Psoas muscle (tissue), 8 donors: Measurements from ENCODE around the gene GMFB. TPM values are rescaled to one million over a fixed set of nuclear protein-coding genes. Genes with fewer than 3 reads are reported as not detected.
A peak's percentile ranks its signal among the peaks of the same experiment; 100 is the strongest.

Experiments used
- ATAC-seq, 4 donors: fragments of 200-7000 bp; cut with Tn5 transposase; one replicate each; pipeline ENCODE4 v1.9.1; 2020; ENCODE audit warnings: moderate library complexity in 3 of 4, mild to moderate bottlenecking in 2 of 4
- DNase-seq, 2 donors: peaks; one replicate each; pipeline ENCODE4 v3.0.0-alpha.2; 2020
- H3K27ac ChIP-seq: fragments of 200-600 bp; one replicate; pipeline ENCODE4 v1.8.0; 2022
- H3K27me3 ChIP-seq, 3 donors: fragments of 200-600 bp in 1 of 3; one replicate each; pipeline versions ENCODE4 v1.6.1 to v1.8.0; 2013 to 2022; ENCODE audit warnings: low read length in 2 of 3, mild to moderate bottlenecking in 2 of 3, moderate library complexity in 1 of 3; ENCODE audit not compliant: insufficient read depth in 3 of 3
- H3K36me3 ChIP-seq, 2 donors: fragments of 200-600 bp in 1 of 2; one replicate each; pipeline versions ENCODE4 v1.6.1 to v1.8.0; 2013 to 2022; ENCODE audit warnings: low read depth in 1 of 2, mild to moderate bottlenecking in 1 of 2, moderate library complexity in 1 of 2; ENCODE audit not compliant: insufficient read depth in 1 of 2
- H3K4me1 ChIP-seq: fragments of 200-600 bp; one replicate; pipeline ENCODE4 v1.8.0; 2022
- H3K4me3 ChIP-seq: fragments of 200-600 bp; one replicate; pipeline ENCODE4 v1.8.0; 2022; ENCODE audit warnings: mild to moderate bottlenecking
- H3K9me3 ChIP-seq: fragments of 200-600 bp; one replicate; pipeline ENCODE4 v1.8.0; 2022
- WGBS, 3 donors: extraction: QIAGEN DNeasy Blood & Tissue Kit; methylation state at CpG; one replicate each; pipeline versions ENCODE4 v1.1.6 to v1.1.7; 2013; 5-methylcytosine and 5-hydroxymethylcytosine counted together
- intact Hi-C, 2 donors: fragments of 100-400 bp; cut with DNase I; formaldehyde crosslinking; loops; one replicate each; pipeline versions ENCODE4 v1.11.0 to v1.14.2; 2022
- polyA plus RNA-seq, 3 donors: library from polyadenylated mRNA; stranded (reverse); fragments of 200-250 nt; gene quantifications; one replicate each; pipeline ENCODE4 v1.2.3, GENCODE V29; 2013
- total RNA-seq, 4 donors: library from RNA; stranded (reverse); fragmentation: NEBNext Ultra II Directional in 2 of 4; extraction: Animal tissue kit (Norgen Biotek cat#: 25700) in 2 of 4; gene quantifications; one replicate each; pipeline versions ENCODE4 v1.2.1 to v1.2.4, GENCODE V29; 2021 to 2023
- TF ChIP-seq, protein P1 (sequence below): fragments of 200-600 bp; IDR thresholded peaks from one replicate; pipeline ENCODE4 v1.8.0; 2022; ENCODE audit warnings: antibody characterized with exemption
- donor health status: healthy with polysubstance abuse.
- donor health status: DM: no; HTN: no; CAD: no; lungs with moderate emphysema.
- donor health status: Bipolar disorder and iron deficiency.
- donor health status: healthy.
- donor health status: DM: yes; HTN: yes; CAD: no.
- donor health status: DM: no; HTN: no; CAD: no.
- donor health status: DM: no; HTN: no; CAD: no.
- donor health status: DM: yes; HTN: yes; CAD: no.

Gene GMFB
- total and polyA plus RNA-seq, 7 donors, result 5.0 to 22.9 (median 14.5) TPM

DNA sequence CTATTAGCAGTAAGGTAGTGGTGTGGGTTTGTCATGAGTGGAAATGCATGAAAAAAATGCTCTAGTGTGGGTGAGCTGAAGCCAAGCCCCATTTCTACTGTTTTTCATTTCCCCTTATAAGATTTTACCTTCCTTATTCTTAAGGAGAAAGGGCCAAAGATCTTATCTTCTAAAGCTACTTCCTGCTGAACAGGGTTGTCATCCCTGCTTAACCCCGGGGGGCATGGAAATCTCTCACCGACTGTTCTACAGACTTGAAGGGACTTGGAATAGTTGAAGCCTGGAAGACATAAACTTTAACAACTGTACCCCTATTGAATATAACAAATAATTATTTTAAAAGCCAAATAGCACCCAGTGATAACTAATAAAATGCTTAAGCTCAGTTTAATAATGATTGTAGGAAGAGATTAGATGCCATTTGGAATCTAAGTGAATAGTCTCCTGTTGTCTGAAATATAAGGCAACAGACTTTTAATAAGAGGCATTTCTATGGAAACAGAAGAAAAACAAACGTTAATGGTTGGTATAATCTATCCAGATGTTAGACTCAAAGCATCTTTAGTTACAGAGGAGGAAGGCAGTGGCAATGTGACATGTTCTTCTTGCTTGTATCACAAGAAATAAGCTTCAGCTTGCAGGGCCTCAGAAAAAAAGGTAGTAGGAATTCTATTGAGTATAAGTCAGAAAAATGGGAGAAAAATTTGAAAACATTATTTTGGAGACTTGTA, 1.8 kb upstream of the GMFB start:
- intact Hi-C loops, result no loop called here
- no peaks in the 10 kb centered on the region for H3K9me3 ChIP-seq
- peaks cover 0 to 1% (median 0%) of the 10 kb centered on the region in 3 donors for H3K27me3 ChIP-seq
- peaks cover 15% of the 10 kb centered on the region for H3K4me1 ChIP-seq
- H3K27ac ChIP-seq, result no peak overlapping the region
- DNase-seq (no peak), ATAC-seq (no peak)
- WGBS, 3 donors, result 38 to 48% (median 39%) methylated on average over 3 of the region's 3 CpGs
- no peaks in the 10 kb centered on the region for H3K36me3 ChIP-seq
- TF ChIP-seq, protein P1, sequence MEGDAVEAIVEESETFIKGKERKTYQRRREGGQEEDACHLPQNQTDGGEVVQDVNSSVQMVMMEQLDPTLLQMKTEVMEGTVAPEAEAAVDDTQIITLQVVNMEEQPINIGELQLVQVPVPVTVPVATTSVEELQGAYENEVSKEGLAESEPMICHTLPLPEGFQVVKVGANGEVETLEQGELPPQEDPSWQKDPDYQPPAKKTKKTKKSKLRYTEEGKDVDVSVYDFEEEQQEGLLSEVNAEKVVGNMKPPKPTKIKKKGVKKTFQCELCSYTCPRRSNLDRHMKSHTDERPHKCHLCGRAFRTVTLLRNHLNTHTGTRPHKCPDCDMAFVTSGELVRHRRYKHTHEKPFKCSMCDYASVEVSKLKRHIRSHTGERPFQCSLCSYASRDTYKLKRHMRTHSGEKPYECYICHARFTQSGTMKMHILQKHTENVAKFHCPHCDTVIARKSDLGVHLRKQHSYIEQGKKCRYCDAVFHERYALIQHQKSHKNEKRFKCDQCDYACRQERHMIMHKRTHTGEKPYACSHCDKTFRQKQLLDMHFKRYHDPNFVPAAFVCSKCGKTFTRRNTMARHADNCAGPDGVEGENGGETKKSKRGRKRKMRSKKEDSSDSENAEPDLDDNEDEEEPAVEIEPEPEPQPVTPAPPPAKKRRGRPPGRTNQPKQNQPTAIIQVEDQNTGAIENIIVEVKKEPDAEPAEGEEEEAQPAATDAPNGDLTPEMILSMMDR, result no peak
- H3K4me3 ChIP-seq, result no peak overlapping the region

DNA sequence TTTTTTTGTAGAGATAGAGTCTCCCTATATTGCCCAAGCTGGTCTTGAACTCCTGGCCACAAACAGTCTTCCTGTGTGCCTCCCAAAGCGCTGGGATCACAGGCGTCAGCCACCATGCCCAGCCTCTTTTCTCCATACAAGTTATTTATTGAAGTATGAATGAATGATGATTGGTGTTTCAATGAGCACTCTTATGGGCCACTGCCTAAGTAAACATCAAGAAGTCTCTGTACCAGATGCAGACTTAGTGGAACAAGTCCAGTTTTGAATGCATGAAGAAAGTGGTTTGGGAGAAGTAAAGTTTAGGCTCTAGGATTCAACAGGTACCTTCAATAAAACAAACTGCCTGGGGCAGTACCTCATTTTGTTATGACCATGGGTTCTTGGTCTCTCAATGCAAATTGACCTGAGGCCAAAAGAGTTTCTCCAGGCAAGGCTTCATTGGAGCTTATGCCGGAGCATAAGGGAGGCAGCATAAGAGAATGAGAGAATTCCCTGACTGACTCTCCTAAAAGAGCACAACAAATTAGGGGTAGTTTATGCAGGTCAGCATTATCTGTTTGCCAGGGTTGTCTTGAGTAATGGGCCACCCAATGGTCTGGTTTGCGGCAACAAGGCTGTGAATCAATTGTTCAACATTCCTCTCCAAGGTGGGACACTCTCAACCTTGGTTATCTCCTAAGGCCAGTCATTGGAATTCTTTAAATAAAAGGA, 1.1 kb upstream of the GMFB start:
- DNase-seq (no peak), ATAC-seq (no peak)
- H3K27ac ChIP-seq, result peak overlapping the region; percentile 97
- WGBS, 3 donors, result 95 to 98% (median 96%) methylated on average over 4 of the region's 4 CpGs
- peaks cover 0 to 1% (median 0%) of the 10 kb centered on the region in 3 donors for H3K27me3 ChIP-seq
- H3K4me1 ChIP-seq, result peaks cover 15% of the 10 kb centered on the region
- peak overlapping the region; percentile 99 for H3K4me3 ChIP-seq
- no peaks in the 10 kb centered on the region for H3K9me3 ChIP-seq
- TF ChIP-seq, protein P1, result no peak
- intact Hi-C loops, result loop anchor here in 1 of 2 donors (1.0 kb wide), 1 partner anchor 19 kb away; the partner anchor contains the start of gene CGRRF1
- H3K36me3 ChIP-seq, result no peaks in the 10 kb centered on the region

DNA sequence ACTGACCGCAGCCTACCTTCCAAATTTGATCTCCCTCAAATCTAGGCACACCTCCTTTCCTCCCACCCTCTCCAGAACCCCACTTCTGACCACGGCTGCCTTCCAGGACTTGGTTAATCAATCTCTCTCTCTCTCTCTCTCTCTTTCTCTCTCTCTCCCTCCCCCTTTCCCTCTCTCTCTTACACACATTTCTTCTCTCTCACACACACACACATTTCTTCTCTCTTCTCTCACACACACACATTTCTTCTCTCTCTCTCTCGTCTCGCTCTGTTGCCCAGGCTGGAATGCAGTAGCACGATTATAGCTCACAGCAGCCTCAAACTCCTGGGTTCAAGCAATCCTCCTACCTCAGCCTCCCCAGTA, 521 bp upstream of the GMFB start:
- peaks cover 15% of the 10 kb centered on the region for H3K4me1 ChIP-seq
- TF ChIP-seq, protein P1, result no peak
- H3K4me3 ChIP-seq, result peak overlapping the region; percentile 99
- H3K27ac ChIP-seq, result peak overlapping the region; percentile 97
- intact Hi-C loops, result loop anchor here in 1 of 2 donors (1.0 kb wide), 1 partner anchor 20 kb away; the partner anchor contains the start of gene CGRRF1
- WGBS, 3 donors, result 10 to 26% (median 19%) methylated on average over 5 of the region's 5 CpGs
- ATAC-seq (no peak), DNase-seq (no peak)
- no peaks in the 10 kb centered on the region for H3K9me3 ChIP-seq
- H3K27me3 ChIP-seq, result peaks cover 0 to 1% (median 0%) of the 10 kb centered on the region in 3 donors
- H3K36me3 ChIP-seq, result no peaks in the 10 kb centered on the region

DNA sequence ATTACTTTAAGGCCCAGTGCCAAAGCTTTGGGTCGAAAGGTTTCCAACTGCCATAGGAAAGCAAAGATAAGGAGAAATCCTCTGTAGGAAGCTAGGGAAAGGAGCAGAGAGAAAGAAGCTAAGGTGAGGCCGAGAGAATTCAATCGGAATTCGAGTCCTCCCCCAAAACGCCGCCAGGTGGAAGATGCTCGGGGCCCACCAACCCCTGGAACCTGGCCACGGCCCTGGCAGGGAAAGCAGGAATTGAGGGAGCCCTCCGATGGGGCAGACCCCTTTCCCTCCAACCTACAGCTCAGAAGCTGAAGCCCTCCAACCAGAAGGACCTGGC, 498 bp downstream of the GMFB start:
- WGBS, 3 donors, result 0 to 1% (median 1%) methylated on average over 9 of the region's 9 CpGs

More for the DNA sequence above, 498 bp downstream of the GMFB start:
- TF ChIP-seq, protein P1, result no peak
- Histone ChIP-seq H3K27ac (peak overlapping the region; percentile 97), H3K9me3 (no peaks in the 10 kb centered on the region), H3K4me3 (peak overlapping the region; percentile 99), H3K36me3 (peaks cover 3 to 5% of the 10 kb centered on the region in 2 donors), H3K27me3 (peaks cover 0 to 1% (median 0%) of the 10 kb centered on the region in 3 donors), H3K4me1 (peaks cover 15% of the 10 kb centered on the region)
- ATAC-seq, result no peak
- intact Hi-C loops, result no loop called here
- DNase-seq, result no peak
